ENCODE results near the gene NEDD9.

NEDD9 gene

GRCh38 chr6:11198663-11199603 is 33.5 kb downstream of the NEDD9 start:
- TF ChIP-seq CTCF (conservative IDR thresholded peaks at IDR 0.05): no peak
- TF ChIP-seq ZFX (IDR thresholded peaks at IDR 0.05): no peak
- H3K27ac ChIP-seq: no peak overlapping the region

DNA sequence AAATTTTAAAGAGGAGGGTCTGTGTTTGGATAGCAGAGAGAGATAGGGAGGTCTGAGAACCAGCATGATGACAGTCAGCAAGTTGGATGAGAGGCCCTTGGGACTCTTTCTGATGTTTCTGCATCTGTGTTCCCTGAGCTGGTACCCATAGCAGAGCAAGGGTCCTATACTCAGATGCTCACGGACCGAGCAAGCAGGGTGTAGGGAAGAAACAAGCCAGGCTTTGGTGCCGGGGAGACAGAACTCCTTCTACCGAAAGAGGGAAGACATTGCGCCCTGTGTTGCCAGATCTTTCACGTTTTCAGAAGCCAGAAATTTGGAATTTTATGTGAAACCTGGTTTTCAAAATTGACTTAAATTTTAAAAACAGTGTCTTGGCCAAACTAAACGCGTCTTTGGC is 34.6 kb downstream of the NEDD9 start:
- no peak overlapping the region for H3K27ac ChIP-seq

DNA sequence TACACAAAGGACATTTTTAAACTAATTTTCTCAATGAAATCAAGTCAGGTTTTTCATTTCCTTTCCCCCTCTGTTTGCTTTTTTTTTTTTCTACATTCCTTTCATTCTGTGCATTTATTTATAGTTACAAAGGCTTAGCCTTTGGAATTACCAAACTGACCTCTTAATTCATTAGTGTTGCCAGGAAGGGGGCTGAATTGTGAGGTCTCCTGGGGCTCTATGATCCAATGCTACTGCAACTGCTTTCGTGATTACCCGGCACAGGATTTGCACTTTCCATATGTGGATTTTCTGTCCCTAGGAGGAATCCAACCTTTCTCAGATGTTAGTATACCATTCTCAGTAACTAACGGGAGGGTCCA is 35.3 kb downstream of the NEDD9 start:
- TF ChIP-seq CTCF (conservative IDR thresholded peaks at IDR 0.05) (no peak), ZFX (IDR thresholded peaks at IDR 0.05) (no peak)
- H3K27ac ChIP-seq: no peak overlapping the region

More for the DNA sequence above, 34.6 kb downstream of the NEDD9 start:
- TF ChIP-seq ZFX (IDR thresholded peaks at IDR 0.05): no peak
- no peak for TF ChIP-seq CTCF (conservative IDR thresholded peaks at IDR 0.05)

DNA sequence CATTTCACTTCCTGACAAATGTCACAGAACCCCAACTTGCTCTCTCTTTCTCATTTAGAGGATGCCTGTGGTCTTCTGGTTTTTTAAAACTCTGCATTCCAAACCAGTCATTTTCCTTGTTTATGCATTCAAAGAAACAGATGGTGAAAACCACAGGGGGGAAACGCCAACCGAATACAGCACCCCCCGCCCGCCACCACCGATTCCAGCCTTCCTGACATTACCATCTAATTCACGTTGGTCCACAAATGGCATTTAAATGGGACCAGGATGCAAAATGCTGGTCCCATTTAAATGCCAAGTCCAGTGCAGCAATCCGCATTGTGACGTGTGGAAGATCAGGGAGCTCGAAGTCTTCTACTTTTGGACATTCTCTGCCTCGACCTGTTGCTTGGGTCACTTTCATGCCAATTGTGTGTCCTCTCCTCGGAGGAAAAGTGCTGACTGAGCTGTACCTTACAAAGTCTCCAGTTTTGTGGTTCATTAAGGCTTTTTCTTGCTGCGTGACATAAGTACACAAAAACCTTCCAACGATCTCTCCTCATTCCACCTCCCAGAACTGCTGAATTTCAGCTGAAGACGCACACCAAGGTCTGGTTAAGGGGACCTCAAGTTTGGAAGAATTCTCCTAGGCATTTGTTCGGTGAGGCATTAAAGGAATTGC is 35.8 kb downstream of the NEDD9 start:
- TF ChIP-seq ZFX (IDR thresholded peaks at IDR 0.05) (no peak), CTCF (conservative IDR thresholded peaks at IDR 0.05) (no peak)
- no peak overlapping the region for H3K27ac ChIP-seq

- TF ChIP-seq CTCF (conservative IDR thresholded peaks at IDR 0.05) (no peak), ZFX (IDR thresholded peaks at IDR 0.05) (no peak)
- no peak overlapping the region for H3K27ac ChIP-seq
These were observed 37.9 kb downstream of the NEDD9 start for GRCh38 chr6:11194356-11195218.

GRCh38 chr6:11193434-11193833 is 39.0 kb downstream of the NEDD9 start:
- no peak for TF ChIP-seq ZFX (IDR thresholded peaks at IDR 0.05)
- no peak for TF ChIP-seq CTCF (conservative IDR thresholded peaks at IDR 0.05)
- no peak overlapping the region for H3K27ac ChIP-seq
